HG03097 (cell line): ENCODE results near the gene GSG1L.

Experiments used
- ATAC-seq: cut with Tn5 transposase; IDR thresholded peaks from one replicate; pipeline ENCODE4 v1.9.1; 2021; ENCODE audit not compliant: unreplicated experiment, low FRiP score

Gene GSG1L

DNA sequence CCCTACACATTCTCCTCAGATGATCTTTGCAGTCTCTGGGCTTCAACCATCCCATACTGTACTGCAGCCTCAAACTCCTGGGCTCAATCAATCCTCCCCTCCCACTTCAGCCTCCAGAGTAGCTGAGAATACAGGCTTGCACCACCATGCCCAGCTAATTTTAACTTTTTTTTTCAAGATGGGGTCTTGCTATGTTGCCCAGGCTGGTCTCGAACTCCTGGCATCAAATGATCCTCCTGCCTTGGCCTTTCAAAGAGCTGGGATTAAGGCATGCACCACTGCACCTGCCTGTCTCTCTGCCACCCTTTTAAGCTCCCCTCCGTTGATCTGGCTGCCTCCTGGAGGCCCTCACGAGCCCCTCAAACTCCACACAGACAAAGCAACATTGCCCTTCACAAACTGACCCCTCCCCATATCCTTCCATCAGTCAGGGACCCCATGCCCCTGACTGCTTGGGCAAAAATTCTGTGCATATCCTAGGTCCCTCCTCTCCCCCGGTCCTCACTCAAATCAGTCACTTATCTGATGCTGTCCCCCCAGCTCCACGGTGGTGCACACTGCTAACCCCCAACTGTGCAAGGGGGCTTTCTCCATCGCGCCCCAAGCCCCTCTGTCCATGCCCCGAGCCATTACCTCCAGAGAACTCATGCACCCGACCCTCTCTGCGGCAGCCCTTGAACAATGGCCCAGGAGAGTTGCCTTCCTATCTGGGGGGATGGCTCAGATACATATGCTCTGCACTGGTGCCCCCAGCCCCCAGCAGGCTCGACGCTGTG, 260.7 kb downstream of the GSG1L start:
- no peak for ATAC-seq

DNA sequence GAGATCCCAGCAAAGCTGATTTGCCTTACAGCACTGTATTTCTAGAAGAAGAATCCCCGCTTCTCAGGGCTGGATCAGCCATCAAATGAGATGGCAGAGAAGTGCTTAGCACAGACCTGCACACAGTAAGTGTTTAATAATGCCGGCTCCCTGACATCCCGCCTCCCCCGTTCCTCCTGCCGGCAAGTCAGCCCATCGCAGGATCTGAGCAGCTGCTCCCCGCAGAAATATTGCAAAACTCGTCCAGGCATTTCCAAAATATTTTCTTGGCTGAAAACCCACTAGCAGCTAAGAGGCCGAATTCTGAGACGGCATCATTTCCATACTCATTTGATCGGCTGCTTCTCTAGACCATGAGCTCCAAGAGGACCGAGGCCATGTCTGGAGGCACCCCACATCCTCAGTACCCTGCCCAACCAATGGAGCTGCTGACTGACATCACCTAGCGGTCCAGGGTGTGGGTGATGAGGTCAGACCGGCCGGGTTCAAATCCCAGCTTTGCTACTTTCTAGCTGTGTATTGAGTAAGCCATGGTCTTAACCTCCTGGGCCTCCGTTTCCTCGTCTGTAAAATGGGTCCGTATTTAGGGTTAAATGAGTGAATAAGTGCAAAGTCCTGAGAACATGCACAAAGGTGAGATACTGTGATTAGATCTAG, 262.1 kb downstream of the GSG1L start:
- no peak for ATAC-seq

DNA sequence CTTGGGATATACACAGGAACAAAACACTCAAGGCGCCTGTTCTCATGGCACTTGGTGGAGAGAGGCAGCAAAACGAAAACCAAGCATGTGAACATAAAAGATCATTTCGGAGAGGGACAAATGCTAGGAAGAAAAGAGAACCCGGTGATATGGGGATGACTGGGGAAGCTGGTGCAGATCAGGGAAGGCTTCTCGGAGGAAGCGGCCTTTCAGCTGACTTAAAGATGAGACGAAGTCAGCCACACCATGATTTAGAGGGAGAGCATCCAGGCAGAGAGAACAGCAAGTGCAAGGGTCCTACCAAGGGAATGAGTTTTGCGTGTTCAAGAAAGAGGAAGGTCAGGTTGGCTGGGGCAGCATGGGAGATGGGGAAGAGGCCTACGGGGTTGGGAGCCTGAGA, 262.7 kb downstream of the GSG1L start:
- no peak for ATAC-seq

DNA sequence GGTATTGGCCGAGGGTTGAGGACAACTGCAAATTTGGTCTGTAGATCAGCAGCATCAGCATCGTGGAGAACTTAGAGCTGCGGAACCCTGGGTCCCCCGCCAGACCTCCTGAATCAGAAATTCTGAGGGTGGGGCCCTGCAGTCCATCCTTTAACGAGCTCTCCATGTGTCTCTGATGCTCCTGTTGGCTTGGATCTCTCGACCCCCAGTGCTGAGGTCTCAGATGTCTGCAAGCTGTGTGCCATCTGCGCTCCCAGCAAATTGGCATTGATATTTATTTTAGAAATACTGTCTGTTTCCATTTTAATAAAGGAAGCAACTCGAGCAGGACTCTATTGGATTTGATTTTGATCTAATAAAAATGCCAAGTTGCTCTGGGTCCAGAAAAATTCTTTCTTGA, 263.6 kb downstream of the GSG1L start:
- ATAC-seq: no peak

DNA sequence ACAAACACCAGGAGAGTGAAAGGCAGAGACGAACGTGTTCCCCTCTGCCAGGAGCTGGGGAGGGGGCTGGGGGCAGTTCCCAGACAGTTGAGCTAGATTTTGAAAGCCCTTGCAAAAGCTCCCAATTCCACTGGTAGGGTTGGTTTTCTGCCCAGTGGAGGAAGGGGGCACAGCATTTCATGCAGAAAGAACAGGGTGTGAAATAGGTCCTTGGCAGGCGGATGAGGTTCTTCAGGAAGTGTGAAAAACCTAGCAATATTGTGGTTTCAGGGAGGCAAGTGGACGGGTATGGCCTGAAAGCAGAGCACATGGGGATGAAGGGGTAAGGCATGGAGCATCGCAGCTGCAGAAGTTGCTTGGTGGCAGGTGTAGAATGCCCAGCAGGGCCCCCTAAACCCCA, 265.3 kb downstream of the GSG1L start:
- ATAC-seq: no peak

DNA sequence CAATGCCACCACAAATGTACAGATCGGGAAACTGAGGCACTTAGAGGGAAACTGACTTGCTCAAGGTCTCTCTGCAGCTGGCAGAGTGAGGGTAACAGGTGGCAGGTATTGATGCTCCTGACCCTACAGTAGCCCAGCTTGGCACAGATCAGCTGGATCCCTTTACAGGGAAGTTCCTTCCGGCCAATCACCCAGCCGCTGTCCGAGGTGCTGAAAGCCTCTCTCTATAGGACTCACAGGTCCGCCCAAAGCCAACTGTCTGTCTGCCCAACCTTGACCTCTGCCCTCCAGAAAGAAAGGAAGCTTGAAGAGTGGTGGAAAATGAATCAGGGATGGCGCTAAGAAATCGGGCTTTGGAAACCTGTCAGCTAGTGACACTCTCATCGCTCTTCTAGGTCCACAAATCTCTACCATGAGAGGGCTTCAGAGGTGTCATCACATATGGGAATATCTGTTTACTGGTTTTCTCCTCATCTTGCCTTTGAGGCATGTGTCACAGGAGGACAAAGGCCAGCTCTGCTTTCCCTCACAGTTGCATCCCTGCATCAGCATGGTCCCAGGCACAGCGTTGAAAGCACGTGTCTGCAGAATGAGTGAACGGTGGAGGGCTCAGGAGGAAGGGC, 267.4 kb downstream of the GSG1L start:
- ATAC-seq: no peak

DNA sequence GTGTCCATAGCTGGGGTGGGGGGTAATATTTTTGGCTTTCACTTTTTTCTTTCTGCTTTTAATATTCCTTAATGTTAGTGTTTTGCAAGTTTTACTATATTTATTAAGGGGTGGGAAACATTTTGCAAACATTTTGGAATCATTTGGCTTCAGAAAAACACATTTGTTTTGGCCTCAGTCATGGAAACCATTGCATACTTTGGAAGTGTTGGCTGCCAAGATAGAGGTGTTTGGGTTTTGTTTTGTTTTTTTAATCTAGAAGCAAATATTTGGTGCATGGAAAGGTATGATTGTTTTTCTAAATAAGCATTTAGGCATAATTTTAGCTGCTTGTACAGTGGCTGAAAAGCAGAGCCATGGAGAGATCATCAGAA, 270.3 kb downstream of the GSG1L start:
- ATAC-seq: no peak

DNA sequence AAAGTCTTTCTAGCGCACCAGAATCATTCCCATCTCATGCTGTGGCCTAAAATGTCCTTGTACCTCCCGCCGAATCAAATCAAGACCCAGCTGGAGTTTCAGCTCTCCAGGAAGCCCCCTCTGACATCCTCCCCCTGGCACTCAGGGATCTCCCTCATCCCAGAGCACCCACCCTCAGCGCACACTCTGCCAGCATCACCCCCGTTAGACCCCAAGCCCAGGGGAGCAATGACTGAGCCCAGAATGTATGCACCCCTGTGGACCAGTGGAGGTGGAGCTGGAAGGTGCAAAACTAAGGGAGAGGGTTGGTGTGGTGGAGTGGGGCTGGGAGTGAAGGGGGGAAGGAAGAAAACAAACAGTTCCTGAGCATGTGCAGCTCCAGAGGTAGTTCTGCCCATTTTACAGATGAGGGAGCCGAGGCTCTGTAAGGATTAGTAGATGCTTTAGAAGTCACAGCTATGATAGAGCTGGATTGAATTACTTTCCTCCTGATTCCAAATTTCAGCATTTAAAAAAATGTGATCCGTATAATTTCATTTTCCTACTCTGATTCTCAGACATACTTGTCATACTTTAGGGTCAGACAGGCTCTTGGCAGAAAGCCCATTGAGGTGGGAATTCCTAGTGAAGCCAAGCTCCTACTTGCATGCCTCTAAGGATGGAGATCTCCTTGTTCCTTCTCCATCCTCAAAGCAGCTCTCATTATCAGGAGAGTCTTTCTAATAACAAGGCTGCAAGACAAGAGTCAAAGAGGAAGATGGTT, 270.8 kb downstream of the GSG1L start:
- ATAC-seq: no peak

DNA sequence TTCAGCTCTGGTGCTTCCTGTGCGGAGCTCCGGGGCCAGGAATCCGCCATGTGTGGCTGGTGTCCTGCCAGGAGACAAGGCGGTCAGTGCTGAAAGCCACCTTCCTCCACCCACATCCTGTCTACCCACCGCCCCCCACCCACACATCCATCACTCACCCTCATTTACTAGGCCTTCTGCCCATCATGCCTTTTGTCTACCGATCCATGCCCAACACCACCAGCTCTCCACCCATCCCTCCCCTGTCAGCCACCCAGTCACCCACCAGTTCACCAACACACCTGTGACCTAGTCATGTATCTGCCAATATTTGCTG, 272.2 kb downstream of the GSG1L start:
- no peak for ATAC-seq

DNA sequence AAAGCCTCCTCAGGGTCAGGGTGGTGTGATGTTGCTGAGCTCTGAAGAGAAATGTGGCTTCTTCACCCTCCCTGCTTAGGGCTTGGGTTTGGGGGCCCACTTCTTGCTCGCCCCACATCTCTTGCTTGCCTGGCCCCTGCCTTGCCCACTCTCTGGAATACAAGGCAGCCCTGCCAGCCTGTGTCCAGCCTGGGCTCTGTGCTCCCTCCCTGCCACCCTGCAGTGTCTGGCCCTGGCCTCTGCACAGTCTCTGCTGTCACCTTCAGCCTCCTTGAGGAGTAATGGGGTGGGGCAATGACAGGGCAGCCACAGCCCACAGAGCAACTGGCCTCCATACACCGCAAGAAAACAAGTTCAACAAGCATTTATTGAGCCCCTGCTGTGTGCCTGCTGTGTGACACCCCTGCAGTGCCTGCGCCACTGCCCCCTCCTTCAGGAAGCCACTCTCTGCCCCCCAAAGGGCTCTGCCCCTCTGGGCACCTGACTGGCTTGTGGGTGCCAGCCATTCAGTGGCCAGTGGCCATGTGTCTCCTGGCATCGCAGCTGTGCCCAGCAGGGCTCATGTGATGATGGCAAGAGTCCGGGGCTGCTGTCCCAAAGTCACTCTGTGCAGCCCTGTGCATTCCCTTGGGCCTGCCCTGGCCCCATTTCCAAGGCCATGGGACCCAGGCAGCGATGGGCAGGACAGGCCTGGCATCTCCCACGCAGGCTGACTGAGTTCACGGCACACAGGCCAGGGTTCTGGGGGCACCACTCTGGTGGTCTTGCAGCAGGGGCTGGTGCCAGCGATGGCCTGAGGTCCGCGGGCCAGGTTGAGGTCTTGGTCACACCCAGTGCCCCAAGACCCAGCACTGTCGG, 272.7 kb downstream of the GSG1L start:
- no peak for ATAC-seq

DNA sequence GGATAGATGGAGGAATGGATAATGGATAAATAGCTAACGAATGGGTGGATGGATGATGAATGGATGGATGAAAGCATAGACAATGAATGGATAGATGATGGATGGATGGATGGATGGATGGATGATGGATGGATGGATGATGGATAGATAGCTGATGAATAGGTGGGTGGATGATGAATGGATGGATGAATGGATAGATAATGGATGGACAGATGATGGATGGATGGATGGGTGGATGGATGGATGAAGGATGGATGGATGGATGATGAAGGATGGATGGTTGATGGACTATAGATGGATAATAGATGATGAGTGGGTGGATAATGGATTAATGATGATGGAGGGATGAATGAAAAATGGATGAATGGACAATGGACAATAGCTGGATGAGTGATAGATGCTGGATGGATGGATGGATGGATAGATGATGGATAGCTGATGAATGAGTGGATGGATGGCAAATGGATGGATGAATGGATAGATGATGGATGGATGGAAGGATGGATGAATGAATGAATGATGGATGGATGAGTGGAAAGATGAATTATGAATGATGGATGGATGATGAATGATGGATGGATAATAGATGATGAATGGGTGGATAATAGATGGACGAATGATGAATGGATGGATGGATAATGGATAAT, 273.8 kb downstream of the GSG1L start:
- no peak for ATAC-seq

DNA sequence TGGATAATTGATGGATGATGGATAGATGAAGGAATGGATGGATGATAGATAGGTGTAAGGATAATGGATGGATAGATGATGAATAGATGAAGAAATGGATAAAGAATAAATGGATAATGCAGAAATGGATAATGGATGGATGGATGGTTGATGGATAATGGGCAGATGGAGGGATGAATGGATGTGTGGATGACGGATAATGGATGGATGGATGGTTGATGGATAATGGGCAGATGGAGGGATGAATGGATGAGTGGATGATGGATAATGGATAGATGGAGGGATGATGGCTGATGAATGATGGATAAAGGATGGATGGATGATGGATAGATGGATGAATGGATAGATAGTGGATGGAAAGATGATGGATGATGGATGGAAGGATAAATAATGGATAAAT, 274.4 kb downstream of the GSG1L start:
- ATAC-seq: no peak

DNA sequence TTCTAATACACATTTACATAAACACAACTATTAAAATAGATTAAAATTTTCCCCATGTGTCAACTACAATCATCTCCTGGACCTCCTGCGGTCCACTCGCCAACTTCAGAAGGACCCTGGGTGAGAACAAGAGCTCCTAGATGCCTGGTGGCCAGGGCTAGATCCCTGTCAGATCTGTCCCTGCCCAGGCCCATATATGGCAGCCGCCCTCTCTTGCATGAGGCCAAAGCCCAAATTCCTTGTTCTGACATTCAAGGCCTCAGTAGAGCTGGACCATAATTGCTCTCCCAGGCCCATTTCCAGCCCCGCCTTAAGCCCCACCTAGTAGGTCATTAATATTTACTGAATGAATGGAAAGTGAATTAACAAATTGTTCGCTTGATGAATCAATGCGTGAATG, 275.8 kb downstream of the GSG1L start:
- no peak for ATAC-seq

DNA sequence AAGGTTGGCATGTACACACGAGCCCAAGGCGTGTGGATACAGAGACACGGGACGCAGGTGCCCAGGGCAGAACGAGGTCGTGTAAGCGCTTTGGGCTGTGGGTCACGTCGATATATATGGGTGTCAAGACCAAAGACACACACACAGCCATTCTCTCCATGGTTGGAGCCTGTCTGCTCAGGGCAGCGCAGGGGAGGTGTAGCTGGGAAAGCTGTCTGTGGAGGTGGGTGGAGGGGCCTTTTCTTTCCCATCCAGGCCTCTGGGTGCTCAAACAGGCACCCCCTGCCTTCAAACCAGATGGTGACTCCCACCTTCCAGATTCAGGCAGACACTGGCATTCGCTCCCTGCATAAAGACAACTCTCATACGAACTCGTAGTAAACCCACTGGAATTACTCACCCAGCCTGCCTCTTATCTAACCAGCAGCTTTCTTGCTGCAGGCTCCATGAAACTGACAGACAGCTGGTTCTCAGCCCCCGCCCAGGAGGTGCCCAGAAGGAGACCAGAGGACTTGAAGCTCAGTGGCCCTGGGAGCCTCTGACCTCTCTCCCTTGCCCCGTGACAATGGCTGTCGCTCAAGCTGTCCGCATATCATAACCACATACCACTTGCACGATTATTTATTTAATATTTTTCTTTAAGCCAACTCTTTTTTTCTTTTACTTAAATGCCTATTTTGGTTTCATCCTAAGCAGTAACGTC, 276.4 kb downstream of the GSG1L start:
- no peak for ATAC-seq

DNA sequence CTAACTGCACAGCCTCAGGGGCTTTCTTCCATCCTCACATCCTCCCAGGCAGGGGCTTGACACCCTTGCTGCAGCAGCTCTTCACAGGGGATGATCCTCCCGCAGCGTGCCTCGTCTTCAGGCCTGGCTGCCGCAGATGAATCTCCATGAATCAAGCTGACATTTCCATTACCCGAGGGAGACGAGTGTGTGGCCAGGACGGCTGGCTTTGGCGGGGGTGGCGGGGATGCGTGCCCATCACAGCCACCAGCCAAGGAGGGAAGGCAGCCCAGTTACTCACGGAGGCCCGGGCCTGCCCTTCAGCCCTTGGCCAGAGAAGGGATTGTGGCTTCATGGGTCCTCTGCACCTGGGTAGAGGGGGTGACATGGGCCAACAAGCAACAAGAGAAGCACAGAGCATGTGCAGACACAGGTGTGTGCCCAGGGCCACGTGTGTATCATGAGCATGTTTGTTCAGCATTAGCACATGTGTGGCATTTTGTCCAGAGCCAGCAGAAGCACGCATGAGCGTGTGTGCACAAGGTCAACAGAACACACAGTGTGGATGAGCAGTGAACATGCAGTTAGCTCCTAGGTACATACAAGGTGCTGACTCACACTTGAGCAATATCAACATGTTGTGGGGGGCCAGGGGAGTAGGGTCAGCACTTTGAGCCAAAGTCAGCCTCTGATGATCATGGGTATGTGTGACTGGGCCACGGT, 277.1 kb downstream of the GSG1L start:
- no peak for ATAC-seq

DNA sequence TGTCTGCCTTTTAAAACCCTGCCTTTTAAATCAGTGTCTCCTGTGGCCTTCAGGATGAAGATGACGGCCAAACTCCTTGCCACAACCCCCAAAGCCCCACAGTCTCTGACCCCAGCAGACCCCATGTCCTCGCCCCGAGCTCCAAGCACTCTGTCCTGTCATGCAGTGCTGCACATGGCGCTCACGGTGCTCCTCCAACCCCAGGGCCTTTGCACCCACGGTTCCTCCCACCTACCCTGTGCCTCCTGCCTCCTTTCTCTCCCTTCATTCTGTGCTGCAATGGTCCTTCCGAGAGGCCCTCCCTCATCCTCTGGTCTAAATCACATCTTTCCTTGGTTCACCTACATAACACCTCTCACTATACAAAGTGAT, 278.2 kb downstream of the GSG1L start:
- no peak for ATAC-seq

DNA sequence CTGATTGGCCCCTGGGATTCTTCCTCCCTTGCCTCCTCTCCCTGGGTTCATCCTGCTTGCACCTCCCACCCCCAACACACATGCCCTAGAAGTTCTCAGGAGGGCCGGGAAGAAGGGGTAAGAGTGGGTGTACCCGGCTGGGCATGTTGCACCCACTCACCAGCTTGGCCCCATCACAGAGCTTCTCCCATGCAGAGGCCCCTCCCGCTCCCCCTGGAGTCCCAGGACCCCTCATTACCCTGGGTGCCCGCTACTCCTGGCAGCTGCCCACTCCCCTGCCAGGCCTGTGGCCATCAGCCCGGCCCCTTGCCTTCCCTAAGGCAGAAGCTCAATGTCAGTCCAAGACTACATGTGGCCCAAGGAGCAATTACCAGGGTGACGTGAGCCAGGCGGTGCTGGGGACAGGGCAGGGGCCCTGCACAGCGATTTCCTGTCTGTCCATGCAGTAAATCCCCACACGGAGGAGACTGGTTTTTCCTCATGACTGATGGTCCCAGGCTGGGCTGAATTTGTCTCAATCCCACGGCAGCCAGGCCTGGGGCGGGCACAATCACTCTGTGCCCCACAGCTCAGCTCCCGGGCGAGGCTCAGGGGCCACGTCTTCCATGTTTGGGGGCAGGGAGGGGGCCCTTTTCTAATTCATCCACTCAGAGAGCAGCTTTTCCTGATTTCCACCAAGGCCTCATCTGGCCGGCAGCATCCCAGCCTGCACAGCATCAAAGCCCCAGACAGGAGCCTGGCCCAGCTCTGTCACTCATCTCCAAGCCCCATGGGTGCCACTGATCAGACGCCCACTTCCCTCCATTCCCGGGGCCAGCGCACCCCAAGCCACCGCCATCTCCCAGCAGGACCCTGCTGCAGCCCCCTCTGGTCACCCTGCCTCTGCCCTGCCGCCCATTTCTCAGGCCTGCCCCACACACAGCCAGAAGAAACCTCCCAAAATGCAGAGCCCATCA, 278.9 kb downstream of the GSG1L start:
- ATAC-seq: no peak
